SH-SY5Y (cell line): ENCODE results near the gene NDRG4.

ENCODE experiments used
- GATA2 ChIP-seq: IDR thresholded peaks from 2 replicates; pipeline ENCODE4 v1.6.1; 2011; ENCODE audit warnings: mild to moderate bottlenecking, low read depth, low read length
- GATA3 ChIP-seq: IDR thresholded peaks from 2 replicates; pipeline ENCODE4 v1.6.1; 2011; ENCODE audit warnings: low read depth, mild to moderate bottlenecking, low read length, moderate library complexity

GRCh38 chr16:58510097-58510775, 10.3 kb downstream of the NDRG4 start:
- TF ChIP-seq GATA2: no peak
- no peak for TF ChIP-seq GATA3
